HG02623 (cell line): ENCODE data around the gene SASH1.

Source experiments
- ATAC-seq: cut with Tn5 transposase; IDR thresholded peaks from one replicate; pipeline ENCODE4 v1.9.1; 2021; ENCODE audit warnings: moderate library complexity; ENCODE audit not compliant: unreplicated experiment

The SASH1 gene

GRCh38 chr6:148429423-148429822, 86.8 kb downstream of the SASH1 start:
- ATAC-seq = no peak

DNA sequence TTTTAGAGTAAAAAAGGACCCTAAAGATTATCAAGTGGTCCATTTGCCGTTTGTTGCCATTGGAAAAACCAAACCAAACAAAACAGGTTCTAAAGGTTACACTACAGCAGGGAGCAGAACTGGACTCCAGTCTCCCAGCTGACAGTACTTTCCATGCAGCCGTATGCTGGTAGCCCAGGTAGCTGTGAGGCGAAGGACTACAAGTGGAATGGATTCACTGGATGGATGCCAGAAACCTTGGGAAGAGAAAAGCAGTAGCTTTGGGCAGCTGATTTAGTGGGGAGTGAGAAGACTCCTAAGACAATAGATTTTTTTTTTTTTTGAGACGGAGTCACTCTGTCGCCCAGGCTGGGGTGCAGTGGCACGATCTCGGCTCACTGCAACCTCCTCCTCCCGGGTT, 88.3 kb downstream of the SASH1 start:
- no peak for ATAC-seq

DNA sequence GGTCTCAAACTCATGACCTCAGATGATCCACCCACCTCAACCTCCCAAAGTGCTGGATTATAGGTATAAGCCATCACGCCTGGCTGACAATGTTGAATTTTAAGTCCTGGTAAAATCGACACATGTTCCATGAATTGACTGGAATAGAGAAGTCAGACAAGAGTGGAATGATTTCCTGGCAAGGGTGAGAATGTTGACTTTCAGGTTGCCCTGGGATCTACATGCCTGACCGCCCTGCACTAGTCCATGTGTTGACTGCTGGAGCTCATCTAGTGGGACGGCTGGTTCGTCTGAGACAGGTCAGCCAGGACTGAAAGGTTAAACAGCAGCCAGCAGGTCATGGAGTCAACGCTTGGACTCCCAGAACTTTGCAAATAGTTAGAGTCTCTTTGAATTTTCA, 88.8 kb downstream of the SASH1 start:
- ATAC-seq = no peak

DNA sequence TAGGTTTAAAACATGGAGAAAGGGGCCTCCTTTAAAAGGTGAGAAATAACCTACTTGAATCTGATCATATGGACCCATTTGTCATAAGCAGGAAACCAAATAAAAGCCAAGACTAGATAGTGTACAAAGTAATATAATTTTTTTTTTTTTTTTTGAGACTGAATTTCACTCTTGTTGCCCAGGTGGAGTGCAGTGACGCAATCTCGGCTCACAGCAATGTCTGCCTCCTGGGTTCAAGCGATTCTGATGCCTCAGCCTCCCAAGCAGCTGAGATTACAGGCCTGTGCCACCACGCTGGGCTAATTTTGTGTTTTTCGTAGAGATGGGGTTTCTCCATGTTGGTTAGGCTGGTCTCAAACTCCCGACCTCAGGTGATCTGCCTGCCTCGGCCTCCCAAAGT, 89.2 kb downstream of the SASH1 start:
- no peak for ATAC-seq

DNA sequence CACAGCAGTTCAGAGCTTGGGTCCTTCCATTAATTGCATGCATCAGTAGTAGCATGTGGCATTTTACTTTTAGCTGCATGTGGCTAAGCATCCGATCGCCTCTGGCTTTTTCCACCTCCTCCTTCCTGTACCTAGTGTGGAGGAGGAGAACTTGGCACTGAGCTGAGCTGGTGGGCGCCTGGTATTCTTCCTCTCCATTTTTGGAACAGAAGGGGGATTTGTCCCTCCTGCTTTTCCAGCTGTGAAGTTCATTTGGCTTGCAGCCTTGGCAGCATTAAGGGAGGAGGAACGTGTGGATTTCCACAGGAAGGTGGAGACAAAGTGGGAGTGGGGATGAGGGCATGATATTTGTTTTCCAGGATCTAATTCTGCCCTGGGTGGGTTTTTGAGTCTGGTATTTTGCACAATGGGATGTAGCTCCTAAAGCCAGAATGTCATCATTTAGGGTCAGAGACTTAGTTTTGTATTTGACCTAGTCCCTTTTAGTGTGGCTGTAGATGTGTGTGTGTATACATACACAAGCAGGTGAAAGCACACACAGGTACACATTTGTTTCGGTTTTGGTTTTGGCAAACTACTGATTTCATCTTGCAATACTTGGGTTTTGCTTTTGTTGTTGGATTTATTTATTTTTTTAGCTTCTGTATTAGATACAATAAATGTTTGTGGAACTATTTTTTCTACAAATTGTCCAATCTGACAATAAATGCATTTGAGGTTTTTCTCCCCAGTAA, 90.0 kb downstream of the SASH1 start:
- ATAC-seq = no peak

DNA sequence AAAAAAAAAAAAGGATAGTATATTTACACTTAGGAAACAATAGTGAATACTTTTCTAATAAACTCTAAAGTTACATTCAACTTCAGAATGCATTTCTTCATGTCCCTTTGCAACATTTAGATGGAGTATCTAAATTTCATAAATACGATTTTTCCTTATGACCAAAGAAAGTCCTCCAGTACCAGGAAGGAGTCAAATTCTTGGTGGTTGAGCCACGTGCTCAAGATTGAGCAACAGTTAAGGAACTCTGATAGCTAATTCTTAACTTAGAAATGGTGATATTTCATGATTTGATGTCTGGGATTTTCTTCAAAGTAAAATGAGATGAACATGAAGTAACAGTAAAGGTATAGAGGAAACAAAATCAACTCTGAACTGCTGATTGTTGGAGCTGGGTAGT, 92.7 kb downstream of the SASH1 start:
- ATAC-seq = no peak

GRCh38 chr6:148436466-148436865, 93.8 kb downstream of the SASH1 start:
- ATAC-seq = no peak

DNA sequence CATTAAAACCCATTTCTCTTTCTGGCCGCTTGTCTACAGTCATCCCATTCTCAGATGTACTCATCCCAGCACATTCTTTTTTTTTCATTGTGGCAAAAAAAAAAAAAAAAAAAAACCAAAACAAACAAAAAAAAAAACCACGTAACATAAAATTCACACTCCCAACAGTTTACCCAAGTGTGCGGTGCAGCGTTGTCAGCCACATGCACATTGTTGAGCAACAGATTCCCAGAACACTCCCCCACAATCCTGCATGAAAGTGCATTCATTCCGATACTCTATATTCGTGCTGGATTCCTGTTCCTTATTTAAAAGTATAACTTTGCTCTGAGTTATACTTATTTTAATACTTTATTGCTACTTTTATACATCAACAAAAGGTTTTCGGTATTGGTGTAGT, 96.0 kb downstream of the SASH1 start:
- ATAC-seq = no peak

DNA sequence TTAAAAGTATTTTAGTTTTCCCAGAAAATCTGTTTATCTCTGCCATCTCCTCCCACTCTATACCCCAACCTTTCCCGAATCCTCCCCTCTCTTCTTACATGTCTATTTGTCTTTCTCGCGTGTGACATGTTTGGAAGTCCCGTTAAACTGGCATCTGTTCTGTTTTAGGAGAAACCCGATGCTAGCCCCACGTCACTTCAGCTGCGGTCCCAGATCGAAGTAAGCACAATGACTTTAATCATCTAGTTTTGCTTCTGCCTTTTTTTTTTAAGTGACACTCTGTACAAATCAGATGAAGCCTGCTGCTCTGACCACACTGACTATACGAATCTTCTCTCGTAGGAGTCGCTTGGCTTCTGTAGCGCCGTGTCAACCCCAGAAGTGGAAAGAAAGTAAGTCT, 97.4 kb downstream of the SASH1 start:
- ATAC-seq = no peak

- ATAC-seq = no peak
These were observed 98.3 kb downstream of the SASH1 start for GRCh38 chr6:148440877-148441453.

DNA sequence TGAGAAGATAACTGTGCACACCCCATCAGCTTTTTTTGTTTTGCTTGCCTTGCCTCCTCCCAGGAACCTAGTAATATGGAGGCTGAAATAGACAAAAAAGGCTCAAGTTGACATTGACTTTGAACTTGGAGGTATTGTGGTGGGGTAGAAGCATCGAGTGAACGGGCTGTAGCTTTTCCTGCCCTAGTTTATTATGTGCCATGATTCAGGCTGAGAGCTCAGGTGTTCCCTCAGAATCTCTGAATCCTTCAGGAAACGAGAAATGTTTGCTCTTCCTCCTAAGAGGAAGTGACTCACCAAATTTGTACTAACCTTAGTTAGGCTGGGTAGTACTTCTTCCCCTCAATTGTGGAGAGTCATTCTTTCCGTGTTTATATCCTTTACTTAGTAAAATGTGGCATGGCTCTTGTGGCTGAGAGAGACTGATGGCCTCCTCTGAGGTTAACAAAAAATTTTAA, 98.8 kb downstream of the SASH1 start:
- no peak for ATAC-seq

GRCh38 chr6:148443798-148444560, 101.3 kb downstream of the SASH1 start:
- ATAC-seq = no peak

- ATAC-seq = no peak
These were observed 102.5 kb downstream of the SASH1 start for GRCh38 chr6:148445116-148445515.

DNA sequence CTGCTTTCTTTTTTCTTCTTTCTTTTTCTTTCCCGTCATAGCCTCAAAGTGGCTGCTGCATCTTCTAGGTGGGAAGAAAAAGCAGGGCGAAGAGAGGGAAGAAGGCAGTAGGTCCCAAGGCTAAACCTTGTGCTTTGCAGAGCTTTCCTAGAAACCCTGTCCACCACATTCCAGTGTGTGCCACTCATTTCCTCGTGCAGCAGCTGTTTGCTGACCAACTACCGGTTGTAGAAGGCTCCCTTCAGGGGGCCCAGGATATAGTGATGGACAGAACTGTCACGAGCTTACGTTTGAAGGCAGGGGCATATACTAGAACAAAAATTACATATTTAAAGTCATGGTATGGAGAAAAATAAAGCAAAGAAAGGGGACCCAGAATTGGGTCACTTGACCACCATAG, 103.0 kb downstream of the SASH1 start:
- ATAC-seq = no peak

DNA sequence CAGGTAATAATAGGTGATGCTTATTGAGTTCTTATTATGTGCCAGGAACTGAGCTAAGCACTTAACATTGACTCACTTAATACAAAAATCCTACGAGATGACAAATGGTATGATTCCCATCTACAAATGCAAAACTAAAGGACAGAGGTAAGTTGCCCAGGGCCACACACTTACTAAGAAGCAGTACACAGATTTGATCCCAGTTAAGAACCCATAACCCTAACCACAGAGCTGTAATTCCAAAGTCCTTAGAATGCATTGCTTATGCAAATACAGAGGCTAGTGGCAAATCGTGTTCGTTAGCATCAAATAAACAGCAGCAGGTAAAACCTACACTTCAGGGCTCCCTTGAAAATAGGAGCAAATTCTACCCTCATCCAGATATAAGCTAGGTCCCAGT, 104.0 kb downstream of the SASH1 start:
- ATAC-seq = no peak

DNA sequence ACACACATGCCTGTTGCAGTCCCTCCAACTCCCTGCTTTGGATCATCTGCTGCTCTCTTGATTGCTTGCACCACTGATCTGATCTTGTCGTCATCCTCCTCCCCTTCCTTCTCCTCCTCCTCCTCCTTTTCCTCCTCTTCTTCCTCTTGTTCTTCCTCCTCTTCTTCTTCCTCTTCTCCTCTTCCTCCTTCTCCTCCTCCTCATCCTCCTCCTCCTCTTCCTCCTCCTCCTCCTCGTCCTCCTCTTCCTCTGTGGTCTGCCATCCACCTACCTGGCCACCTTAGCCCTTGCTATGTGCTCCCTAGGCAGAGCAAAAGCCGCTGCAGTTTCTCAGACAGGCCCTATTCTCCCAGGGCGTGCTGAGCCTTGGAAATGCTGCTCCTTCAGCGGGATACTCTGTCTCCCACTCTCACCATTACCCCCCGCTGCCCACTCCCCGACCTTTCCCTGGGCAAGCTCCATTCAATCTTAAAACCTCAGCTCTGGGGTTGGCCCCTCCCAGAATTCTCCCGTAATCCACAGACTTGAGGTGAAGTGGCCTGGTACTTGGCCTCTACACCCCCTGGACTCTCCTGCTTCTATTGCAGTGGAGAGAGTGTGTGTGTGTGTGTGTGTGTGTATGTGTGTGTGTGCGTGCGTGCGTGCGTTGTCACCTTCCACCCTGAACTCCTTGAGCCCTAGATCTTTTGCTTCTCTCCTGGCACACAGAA, 105.0 kb downstream of the SASH1 start:
- ATAC-seq = no peak

GRCh38 chr6:148448369-148449012, 105.9 kb downstream of the SASH1 start:
- no peak for ATAC-seq

GRCh38 chr6:148450866-148451265, 108.2 kb downstream of the SASH1 start:
- no peak for ATAC-seq

GRCh38 chr6:148451690-148452089, 109.1 kb downstream of the SASH1 start:
- no peak for ATAC-seq

DNA sequence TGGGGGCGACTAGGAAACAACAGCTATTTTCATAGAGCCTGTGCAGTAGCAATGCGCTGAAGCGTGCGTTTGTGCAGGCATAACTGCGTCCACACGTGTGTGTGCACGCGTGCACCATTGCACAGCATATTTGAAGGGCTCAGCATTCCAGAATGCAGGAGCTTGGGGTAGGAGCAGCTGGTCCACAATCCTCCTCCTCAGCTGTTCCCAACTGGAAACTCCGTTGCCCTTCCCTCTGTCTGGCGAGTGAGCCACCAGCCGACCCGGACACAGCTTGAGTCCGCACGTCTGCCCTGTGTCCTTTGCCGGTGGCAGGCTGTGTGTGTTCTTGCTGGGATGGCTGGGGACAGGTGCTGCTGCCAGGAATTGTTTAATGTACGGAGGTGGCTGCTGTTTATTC, 110.2 kb downstream of the SASH1 start:
- no peak for ATAC-seq

GRCh38 chr6:148453906-148454305, 111.3 kb downstream of the SASH1 start:
- ATAC-seq = no peak
